GM18505 (cell line): Measurements from ENCODE around the gene PHOX2A.

Experiments used
- ATAC-seq: cut with Tn5 transposase; IDR thresholded peaks from one replicate; pipeline ENCODE4 v1.9.1; 2021; ENCODE audit not compliant: unreplicated experiment
- POLR2A ChIP-seq: IDR thresholded peaks from 4 replicates; pipeline ENCODE4 v1.6.1; 2011; ENCODE audit warnings: borderline replicate concordance; ENCODE audit not compliant: insufficient read depth, insufficient read length; ENCODE audit errors: extremely low read depth

PHOX2A gene

GRCh38 chr11:72243173-72244059, 560 bp downstream of the PHOX2A start:
- no peak for ATAC-seq
- TF ChIP-seq POLR2A = no peak

GRCh38 chr11:72242141-72242540, 1.8 kb downstream of the PHOX2A start:
- ATAC-seq = no peak
- TF ChIP-seq POLR2A = no peak

DNA sequence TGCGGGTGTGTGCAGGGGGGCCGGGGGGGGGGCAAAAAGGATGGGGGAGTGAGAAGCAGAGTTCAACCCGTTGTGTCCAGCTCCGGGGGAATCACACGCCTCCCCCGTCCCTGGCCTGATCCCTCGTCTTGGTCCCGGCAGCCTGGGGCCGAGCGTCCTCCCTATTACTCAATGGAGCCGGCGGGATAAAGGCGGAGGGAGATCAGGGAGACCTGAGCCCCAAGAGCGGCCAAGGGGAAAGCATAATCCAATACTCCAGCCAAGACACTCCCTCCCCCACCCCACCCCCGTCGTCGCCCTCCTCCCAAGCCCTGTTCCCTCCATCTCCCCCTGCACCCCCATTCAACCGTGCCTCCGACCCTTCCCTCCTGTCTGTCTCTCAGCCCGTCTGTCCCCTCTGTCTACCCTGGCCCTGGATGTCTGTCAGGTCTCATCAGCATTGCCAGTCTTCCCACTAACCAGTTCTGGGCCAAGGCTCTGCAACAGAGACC, 2.6 kb downstream of the PHOX2A start:
- no peak for ATAC-seq
- no peak for TF ChIP-seq POLR2A

- ATAC-seq = no peak
- no peak for TF ChIP-seq POLR2A
Observed at GRCh38 chr11:72240461-72241290, 3.3 kb downstream of the PHOX2A start.

DNA sequence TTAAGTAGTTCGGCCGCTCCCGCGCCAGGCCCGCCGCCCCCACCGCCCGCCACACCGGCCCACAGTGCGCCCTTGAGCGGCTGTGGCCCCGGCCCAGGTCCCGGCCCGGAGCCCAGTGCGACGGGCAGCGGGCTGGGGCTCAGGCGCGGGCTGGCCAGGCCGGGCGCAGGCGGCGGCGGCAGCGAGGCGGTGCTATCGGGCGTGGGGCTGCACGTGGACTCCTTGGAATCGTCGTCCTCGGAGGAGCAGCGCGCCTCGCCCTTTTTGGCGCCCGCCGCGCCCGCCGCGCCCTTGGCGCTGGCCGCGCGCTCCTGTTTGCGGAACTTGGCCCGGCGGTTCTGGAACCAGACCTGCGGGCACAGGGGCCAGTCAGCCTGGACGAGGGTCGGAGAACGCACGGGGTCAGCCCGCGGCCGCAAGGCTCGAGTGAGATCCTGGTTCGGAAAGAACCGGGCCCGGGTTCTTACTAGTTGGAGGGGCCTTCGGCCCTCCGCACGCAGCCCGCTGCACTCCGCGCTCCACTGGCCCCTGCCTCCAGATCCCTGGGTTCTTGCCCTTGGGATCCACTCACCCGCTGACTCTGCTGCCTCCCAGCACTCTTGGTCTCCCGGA, 4.0 kb downstream of the PHOX2A start:
- ATAC-seq = no peak
- peak; percentile 32 for TF ChIP-seq POLR2A

GRCh38 chr11:72239313-72239848, 4.6 kb downstream of the PHOX2A start:
- no peak for ATAC-seq
- peak; percentile 50 for TF ChIP-seq POLR2A

DNA sequence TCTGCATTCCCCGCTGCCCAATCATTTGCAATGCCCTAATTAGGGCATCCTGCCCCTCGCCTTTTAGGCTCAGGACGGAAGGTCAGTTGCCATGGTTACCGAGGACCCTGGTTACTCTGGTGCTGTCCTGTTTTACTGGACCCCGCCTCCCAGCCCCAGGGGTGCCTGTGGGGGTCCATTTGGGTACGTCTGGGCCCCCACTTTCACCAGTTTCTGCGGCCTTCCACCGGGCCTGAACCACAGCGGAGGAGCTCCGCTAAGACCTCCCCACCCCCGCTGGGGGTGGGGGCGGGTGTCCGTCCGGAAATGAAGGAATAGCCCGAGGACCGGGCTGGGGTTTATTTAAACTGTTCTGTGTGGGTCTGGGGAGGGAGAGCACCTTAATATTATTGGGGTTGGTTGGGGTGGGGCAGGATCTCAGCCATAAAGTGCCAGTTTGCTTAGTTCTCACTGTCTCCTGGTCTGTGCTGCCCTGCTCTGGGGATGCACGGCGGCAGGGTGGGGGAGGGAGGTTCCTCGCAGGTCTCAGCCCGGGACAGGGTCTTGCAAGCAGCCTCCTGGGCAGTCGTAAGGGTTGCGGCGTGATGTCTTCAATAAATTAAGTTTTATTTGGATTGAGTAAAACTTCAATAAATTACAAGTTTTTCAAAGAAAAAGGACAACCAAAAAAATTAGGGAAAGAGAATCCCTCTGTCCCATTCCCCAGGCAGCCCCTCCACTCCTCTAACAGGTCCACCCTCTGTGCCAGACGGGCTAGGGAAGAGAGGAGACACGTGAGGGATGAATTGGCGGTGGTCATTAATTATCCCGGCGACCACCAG, 5.3 kb downstream of the PHOX2A start:
- no peak for ATAC-seq
- no peak for TF ChIP-seq POLR2A

DNA sequence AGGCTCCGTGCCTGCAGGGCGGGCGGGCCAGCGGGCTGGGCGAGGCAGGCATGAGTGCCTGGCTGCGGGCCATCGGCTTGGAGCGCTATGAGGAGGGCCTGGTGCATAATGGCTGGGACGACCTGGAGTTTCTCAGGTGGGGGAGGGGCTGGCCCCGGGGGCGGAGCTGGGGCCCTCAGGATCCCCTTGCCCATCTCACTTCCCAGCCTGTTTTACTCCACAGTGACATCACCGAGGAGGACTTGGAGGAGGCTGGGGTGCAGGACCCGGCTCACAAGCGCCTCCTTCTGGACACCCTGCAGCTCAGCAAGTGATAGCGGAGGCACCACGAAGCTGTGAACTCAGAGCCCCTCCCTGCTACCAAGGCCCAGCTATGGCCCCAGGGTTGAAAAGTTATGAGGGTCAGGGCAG, 5.9 kb downstream of the PHOX2A start:
- TF ChIP-seq POLR2A = no peak
- no peak for ATAC-seq

DNA sequence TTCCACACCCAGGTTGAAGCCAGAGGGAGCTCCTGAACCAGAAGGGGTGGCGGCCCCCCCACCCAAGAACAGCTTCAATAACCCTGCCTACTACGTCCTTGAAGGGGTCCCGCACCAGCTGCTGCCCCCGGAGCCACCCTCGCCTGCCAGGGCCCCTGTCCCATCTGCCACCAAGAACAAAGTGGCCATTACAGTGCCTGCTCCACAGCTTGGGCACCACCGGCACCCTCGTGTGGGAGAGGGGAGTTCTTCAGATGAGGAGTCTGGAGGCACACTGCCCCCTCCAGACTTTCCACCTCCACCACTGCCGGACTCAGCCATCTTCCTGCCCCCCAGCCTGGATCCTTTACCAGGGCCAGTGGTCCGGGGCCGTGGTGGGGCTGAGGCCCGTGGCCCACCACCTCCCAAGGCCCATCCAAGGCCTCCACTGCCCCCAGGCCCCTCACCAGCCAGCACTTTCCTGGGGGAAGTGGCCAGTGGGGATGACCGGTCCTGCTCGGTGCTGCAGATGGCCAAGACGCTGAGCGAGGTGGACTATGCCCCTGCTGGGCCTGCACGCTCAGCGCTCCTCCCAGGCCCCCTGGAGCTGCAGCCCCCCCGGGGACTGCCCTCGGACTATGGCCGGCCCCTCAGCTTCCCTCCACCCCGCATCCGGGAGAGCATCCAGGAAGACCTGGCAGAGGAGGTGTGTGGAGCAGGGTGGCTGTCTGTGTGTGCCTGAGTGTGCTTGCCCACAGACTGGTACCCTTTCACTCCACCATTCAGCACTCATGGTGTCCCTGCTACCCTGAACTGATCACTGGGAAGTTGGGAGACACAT, 6.7 kb downstream of the PHOX2A start:
- ATAC-seq = no peak
- TF ChIP-seq POLR2A = no peak

DNA sequence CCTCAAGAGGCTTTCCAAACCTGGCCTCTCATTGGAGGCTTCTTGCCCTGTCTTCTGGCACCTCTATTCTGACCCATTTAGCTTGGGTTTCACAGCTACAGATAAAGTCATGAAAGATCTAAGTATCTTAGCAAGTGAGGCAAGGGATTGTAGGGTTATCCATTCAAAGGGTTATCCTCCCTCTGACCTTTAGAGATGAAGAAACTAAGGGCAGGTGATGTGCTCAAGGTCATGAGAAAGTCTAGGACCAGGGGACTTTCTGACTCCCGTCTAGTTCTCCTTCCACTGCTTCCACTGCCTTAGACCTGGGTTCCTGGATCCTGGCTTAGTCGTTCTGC, 7.2 kb downstream of the PHOX2A start:
- no peak for ATAC-seq
- no peak for TF ChIP-seq POLR2A

DNA sequence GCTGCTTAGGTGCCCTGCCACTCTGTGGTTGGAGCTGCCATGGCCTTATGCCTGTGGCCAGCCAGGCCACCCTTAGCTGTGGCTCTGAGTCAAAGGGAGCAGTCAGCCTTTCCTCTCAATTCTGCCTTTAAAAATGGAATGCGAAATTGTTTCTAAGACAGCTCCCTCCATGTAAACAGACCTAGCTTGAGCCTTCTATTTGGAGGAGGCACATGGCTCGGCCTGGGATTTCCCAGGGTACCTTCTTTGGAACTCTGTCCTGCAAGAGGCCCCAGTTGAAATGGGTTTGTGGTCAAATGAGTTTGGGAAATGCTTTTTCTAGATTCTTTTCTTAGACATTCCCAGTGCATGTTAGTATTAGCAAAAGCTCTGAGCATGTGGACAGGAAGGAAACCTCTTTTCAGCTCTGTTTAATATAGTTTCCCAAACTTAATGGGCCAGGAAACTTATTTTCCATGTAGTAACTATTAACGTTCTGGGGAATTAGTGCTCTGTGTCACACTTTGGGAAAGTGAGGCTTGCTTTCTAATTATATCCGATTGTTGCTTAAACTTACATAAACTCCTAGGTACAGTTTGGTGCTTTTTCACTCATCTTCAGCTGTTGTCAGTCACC, 7.8 kb downstream of the PHOX2A start:
- no peak for ATAC-seq
- TF ChIP-seq POLR2A = no peak
